Skeletal muscle tissue (tissue), 4 donors: ENCODE measurements around the gene GAP43. TPM values are rescaled to one million over a fixed set of nuclear protein-coding genes. Genes with fewer than 3 reads are reported as not detected.

Experiments
- H3K27ac ChIP-seq: one replicate; pipeline ENCODE4 v1.7.0; 2013; ENCODE audit warnings: mild to moderate bottlenecking, low read depth, low read length, inconsistent platforms
- H3K27me3 ChIP-seq, 3 donors: one replicate each; pipeline ENCODE4 v1.7.0; 2013; ENCODE audit warnings: low read length in 3 of 3; ENCODE audit not compliant: control insufficient read depth in 3 of 3, insufficient read depth in 3 of 3
- H3K36me3 ChIP-seq, 3 donors: one replicate each; pipeline ENCODE4 v1.7.0; 2013; ENCODE audit warnings: low read length in 3 of 3; ENCODE audit not compliant: control insufficient read depth in 3 of 3, insufficient read depth in 3 of 3
- H3K4me1 ChIP-seq, 3 donors: one replicate each; pipeline ENCODE4 v1.7.0; 2013; ENCODE audit warnings: low read length in 3 of 3, mild to moderate bottlenecking in 3 of 3; ENCODE audit not compliant: control insufficient read depth in 3 of 3, insufficient read depth in 3 of 3
- H3K4me3 ChIP-seq, 3 donors: one replicate each; pipeline ENCODE4 v1.7.0; 2013; ENCODE audit warnings: low read length in 3 of 3
- H3K9ac ChIP-seq, 3 donors: one replicate each; pipeline ENCODE4 v1.7.0; 2013; ENCODE audit warnings: low read length in 3 of 3, mild to moderate bottlenecking in 3 of 3, moderate library complexity in 2 of 3, low read depth in 1 of 3
- H3K9me3 ChIP-seq, 3 donors: one replicate each; pipeline ENCODE4 v1.7.0; 2013; ENCODE audit warnings: low read length in 3 of 3; ENCODE audit not compliant: control insufficient read depth in 3 of 3
- total RNA-seq: library from RNA; depleted of rRNA; stranded (reverse); fragments of >200 nt; gene quantifications from one replicate; pipeline ENCODE4 v1.2.3, GENCODE V29; 2014
- donor health status: Osteomylitis.

Gene GAP43, protein sequence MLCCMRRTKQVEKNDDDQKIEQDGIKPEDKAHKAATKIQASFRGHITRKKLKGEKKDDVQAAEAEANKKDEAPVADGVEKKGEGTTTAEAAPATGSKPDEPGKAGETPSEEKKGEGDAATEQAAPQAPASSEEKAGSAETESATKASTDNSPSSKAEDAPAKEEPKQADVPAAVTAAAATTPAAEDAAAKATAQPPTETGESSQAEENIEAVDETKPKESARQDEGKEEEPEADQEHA
- 1.0 TPM for total RNA-seq

DNA sequence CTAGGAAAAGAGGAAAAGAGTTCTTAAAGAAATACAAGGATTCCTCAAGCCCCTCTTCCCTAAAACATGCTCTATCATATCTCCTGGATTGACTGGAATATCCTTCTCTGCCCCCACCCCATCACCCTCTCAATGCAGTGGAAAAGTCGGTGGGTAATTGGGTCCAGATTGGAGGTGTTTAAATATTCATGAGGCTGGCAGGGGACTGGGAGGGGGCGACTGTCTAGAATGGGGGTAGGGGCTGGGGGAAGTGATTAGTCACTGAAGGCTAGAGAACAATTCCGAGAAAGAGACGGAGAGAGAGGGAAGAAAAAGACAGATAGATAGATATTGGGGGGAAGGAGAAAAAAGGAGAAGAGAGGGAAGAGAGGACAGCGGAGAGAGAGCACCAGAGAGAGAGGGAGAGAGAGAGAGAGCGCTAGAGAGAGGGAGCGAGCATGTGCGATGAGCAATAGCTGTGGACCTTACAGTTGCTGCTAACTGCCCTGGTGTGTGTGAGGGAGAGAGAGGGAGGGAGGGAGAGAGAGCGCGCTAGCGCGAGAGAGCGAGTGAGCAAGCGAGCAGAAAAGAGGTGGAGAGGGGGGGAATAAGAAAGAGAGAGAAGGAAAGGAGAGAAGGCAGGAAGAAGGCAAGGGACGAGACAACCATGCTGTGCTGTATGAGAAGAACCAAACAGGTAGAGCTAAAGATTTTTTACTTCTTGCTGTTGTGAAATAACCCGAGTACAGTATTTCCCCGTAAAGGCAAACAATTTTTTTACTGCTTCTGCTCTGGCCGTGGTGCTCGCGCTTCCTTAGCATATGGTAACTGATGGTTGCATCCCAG, at the start of gene GAP43:
GAP43 (plus strand) TSS at position 467 of the 825 bp plus-strand sequence; CDS start at position 647, 180 bp downstream.
- Histone ChIP-seq H3K27ac (no peak within 1 kb of the TSS), H3K4me3 (peak within 1 kb of the TSS; percentile 45 to 52 (median 48)), H3K9me3 (no peaks in the 10 kb centered on the region), H3K27me3 (peaks cover 17 to 21% (median 18%) of the 10 kb centered on the region in 3 donors), H3K36me3 (no peaks in the 10 kb centered on the region), H3K9ac (no peak within 1 kb of the TSS), H3K4me1 (peaks cover 0 to 5% (median 2%) of the 10 kb centered on the region in 3 donors)

DNA sequence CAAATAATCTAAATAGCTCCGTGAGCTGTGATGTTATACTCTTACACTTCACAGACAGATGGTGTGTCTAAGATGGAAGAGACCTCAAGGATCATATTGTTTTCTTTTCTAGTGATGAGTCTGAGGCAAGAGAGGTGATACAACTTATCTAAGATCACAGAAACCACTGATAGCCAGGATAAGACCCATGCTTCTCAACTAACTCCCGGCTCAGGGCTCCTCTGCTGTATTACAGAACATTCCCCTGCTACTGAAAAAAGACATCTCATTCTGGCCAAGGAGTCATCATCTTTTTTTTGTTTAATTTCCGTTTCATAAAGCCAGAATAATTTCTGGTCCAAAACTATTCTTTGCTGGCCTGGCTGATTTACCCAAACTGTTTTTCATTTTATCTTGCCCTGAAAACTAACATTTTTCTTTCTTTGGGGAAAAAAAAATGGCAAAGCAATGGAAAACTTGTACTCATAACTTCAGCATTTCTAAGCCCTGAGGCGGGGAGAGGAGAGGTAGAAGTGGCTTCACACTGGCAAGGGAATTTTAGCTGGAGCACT, 46.9 kb upstream of the GAP43 start:
- H3K27ac ChIP-seq, result no peak overlapping the region
- H3K9me3 ChIP-seq, result no peaks in the 10 kb centered on the region
- no peak overlapping the region for H3K4me3 ChIP-seq
- no peaks in the 10 kb centered on the region for H3K36me3 ChIP-seq
- no peaks in the 10 kb centered on the region for H3K27me3 ChIP-seq
- peaks cover 0 to 3% (median 0%) of the 10 kb centered on the region in 3 donors for H3K4me1 ChIP-seq
- no peak overlapping the region for H3K9ac ChIP-seq

DNA sequence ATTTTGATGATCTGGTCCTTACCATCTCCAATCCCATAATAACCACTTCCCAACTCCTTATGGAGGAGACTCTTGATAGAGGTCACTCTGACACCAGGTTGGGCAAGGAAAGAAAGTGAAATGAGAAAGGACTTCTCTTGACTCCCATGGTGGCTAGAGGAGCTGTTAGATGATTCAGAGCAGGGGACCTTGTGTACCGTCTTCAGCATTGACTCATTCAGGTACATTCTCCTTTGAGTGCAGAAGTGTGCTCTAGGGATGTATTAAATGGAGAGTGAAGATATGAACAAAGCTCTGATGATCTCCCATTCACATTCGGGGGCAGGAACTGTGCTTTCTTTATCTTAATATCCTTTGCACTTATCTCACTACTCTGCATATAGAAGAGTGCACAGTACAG, 46.3 kb upstream of the GAP43 start:
- Histone ChIP-seq H3K36me3 (no peaks in the 10 kb centered on the region), H3K27me3 (no peaks in the 10 kb centered on the region), H3K4me1 (peaks cover 0 to 3% (median 0%) of the 10 kb centered on the region in 3 donors), H3K27ac (no peak overlapping the region), H3K9ac (no peak overlapping the region), H3K4me3 (no peak overlapping the region), H3K9me3 (no peaks in the 10 kb centered on the region)

DNA sequence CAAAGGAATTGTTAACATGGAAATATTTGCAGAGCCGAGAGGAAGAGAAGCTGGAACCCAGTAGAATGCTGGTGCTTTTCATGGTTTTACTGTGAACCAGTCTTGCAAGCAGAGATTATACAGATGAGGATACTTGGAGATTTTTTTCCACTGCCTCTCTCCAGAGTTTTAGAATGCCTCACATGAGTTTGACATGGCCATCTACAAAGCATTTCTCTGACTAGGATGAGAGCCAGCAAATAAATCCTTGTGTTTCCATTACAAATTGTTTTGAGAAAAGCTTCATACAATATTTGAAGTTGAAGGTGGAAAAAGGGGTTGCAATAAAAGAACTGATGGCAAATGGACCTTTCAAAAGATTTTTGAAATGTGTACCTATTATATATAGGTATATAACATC, 45.0 kb upstream of the GAP43 start:
- H3K9ac ChIP-seq, result no peak overlapping the region
- no peaks in the 10 kb centered on the region for H3K9me3 ChIP-seq
- no peak overlapping the region for H3K4me3 ChIP-seq
- no peaks in the 10 kb centered on the region for H3K27me3 ChIP-seq
- peaks cover 0 to 3% (median 0%) of the 10 kb centered on the region in 3 donors for H3K4me1 ChIP-seq
- no peaks in the 10 kb centered on the region for H3K36me3 ChIP-seq
- no peak overlapping the region for H3K27ac ChIP-seq

DNA sequence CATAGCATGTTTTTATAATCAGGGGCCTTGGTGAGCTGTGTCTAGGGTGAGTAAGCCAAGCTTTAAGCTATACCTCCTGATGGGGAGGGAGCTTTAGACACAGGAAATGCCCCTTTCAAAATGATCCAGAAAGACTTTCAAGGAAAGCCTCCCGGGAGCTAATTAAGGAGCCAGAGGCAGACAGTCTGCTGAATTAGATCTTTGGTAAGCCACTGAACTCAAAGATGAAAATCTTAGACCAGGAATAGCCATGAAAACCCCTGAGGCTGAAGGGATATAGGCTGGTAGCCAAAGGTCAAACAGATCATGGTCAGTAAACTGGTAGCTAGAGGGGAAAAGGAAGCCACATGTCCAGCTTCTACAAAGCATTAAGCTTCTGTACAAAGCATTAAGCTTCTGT, 42.7 kb upstream of the GAP43 start:
- Histone ChIP-seq H3K36me3 (no peaks in the 10 kb centered on the region), H3K27ac (no peak overlapping the region), H3K4me3 (no peak overlapping the region), H3K27me3 (no peaks in the 10 kb centered on the region), H3K9ac (no peak overlapping the region), H3K4me1 (peaks cover 0 to 3% (median 0%) of the 10 kb centered on the region in 3 donors), H3K9me3 (no peaks in the 10 kb centered on the region)

DNA sequence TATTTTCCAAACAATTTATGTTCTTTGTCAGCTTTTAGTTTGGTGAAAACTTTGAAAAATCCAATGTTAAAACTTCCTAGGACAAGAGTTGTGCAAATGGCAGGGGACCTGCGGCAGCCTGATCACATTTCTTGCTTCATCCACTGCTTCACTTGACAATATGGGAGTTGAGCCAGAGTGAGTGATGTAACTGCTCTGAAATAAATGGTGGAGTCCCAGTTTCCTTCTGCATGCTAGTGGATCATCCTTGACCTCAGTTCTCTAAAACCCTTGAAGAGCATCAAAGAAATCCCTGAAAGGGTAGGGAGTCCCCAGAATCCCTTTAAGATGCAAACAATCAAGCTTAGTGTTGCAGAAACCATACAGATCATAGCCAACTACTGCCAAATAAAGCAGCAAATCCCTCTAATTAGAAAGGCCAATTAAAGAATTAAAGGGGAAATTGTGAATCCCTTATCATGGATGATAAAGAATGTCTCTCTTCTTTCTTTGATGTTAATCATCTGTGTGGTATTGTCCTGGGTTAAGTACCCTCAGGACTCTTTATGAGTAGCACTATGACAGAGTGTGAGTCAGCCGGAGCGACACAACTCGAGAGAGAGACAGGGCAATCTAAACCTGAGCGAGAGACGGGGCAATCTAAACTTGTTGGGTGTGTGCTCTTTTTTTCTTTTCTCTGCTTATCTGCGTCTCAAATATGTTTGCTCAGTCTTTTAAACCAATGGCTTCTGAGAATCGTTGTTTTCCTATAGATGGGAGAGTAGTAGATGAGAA, 41.8 kb upstream of the GAP43 start:
- H3K9ac ChIP-seq, result no peak overlapping the region
- no peak overlapping the region for H3K27ac ChIP-seq
- H3K4me3 ChIP-seq, result no peak overlapping the region
- H3K36me3 ChIP-seq, result no peaks in the 10 kb centered on the region
- no peaks in the 10 kb centered on the region for H3K27me3 ChIP-seq
- H3K4me1 ChIP-seq, result peaks cover 0 to 3% (median 0%) of the 10 kb centered on the region in 3 donors
- no peaks in the 10 kb centered on the region for H3K9me3 ChIP-seq

DNA sequence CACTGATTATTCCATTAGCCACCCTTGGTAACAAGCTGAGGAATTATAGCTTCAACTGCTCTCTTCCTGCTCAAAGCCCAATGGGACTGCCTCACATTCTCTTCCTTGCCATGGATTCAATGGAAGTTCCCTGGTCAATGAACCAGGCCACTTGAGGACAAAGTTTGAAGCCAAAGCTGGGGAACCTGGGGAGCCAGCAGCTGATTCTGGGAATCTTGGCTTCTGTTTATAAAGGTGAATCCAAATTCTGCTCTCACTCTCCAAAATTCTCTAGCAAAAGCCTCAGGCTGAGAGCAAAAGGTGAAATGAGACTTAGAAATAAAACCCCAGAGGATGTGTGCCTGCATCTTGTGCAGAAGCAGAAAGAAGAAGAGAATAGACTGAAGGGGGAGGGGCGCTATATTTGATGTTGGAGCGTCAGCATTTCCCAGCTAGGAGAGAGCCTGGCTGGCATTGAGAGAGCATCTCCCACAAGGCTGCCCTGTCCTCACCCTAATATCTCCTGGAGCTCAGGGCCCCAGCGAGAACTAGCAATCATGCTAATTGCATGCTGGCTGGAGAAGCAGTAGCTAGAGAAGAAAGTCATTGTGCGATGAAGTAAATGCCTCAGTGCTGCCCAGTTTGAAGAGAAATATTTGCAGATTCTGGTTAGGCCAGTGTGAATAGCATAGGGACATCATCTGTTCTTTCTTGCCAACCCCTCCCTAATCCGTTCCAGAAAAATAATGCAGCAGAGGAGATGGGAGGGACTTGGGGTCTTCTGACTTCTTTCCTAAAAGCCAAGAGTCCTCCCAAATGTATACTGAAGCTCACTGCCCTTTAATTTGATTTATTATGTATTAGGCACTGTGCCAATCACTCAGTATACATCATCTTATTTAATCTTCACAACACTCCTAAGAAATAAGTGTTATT, 34.9 kb upstream of the GAP43 start:
- Histone ChIP-seq H3K27me3 (no peaks in the 10 kb centered on the region), H3K27ac (no peak overlapping the region), H3K4me3 (no peak overlapping the region), H3K4me1 (no peaks in the 10 kb centered on the region), H3K36me3 (no peaks in the 10 kb centered on the region), H3K9me3 (no peaks in the 10 kb centered on the region), H3K9ac (no peak overlapping the region)

DNA sequence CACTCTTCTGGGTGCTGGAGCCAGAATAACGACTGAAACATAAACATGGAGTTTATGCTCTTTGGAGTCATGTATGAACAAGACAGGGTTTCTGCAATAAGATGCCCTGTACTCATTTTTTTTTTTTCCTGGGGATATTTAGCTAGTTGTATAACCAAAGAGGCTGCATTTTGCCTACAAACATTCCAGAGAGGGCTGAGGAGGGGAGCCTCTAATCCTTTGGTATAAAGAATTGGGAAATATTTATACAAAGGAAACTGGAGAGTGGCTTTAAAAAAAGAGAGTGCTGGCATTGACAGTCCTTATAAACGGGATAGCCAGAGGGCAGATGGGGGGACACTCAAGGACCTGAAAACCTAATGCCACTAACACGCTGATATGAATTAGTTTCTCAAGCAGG, 32.4 kb upstream of the GAP43 start:
- H3K4me3 ChIP-seq, result no peak overlapping the region
- no peaks in the 10 kb centered on the region for H3K36me3 ChIP-seq

DNA sequence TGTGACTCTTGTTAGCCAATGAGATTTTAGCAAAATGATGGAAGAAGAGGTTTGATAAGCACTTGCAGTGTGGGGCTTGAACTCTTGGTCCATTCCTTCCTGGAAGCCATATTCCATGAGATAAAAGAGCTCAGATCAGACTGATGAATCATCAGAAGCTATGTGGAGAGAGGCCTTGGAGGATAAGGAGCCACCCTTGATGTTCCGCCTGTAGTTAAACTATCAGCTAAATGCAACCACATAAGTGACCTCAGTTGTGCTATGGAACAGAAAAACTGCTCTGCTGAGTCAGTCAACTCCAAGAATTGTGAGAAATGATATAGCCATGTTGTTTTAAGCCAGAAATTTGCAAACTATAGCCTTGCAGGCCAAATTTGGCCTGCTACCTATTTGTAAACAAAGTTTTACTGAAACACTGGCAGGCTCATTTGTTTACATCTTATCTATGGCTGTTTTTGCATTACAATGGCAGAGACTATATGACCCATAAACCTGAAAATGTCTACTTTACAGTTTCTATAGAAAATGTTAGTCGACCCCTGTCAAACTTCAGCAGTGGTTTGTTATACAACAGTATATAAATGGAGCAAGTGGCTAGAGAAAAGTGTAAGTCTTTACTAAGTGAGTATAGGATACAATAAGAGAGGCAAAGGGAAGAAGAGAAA, 27.6 kb upstream of the GAP43 start:
- Histone ChIP-seq H3K9me3 (peaks cover 0 to 3% (median 0%) of the 10 kb centered on the region in 3 donors), H3K27me3 (no peaks in the 10 kb centered on the region), H3K9ac (no peak overlapping the region), H3K36me3 (no peaks in the 10 kb centered on the region), H3K27ac (no peak overlapping the region), H3K4me3 (no peak overlapping the region), H3K4me1 (no peaks in the 10 kb centered on the region)

More for the DNA sequence above, 32.4 kb upstream of the GAP43 start:
- Histone ChIP-seq H3K9me3 (peaks cover 0 to 3% (median 0%) of the 10 kb centered on the region in 3 donors), H3K27ac (no peak overlapping the region), H3K4me1 (no peaks in the 10 kb centered on the region), H3K27me3 (no peaks in the 10 kb centered on the region), H3K9ac (no peak overlapping the region)
